ENCODE data around the gene ACSM6. TPM values are rescaled to one million over a fixed set of nuclear protein-coding genes. Genes with fewer than 3 reads are reported as not detected.

The ACSM6 gene
- total RNA-seq, 2 experiments from 2014 or later, result not detected

GRCh38 chr10:95244152-95244551 is 50.1 kb downstream of the ACSM6 start:
- Histone ChIP-seq H3K4me1 (ENCODE audit: insufficient read depth, low read length, poor library complexity, severe bottlenecking) (peaks cover 62% of the 10 kb centered on the region), H4K20me1 (ENCODE audit: insufficient read depth, low read length) (no peaks in the 10 kb centered on the region), H3K4me2 (ENCODE audit: low read length) (0 out of 2 replicates have a peak overlapping the region, but pooled peaks have one; percentile 0), H3K9me3 (ENCODE audit: low read length) (no peaks in the 10 kb centered on the region), H3K36me3 (ENCODE audit: insufficient read depth, low read length) (no peaks in the 10 kb centered on the region), H3K79me2 (ENCODE audit: insufficient read depth, low read depth, low read length) (no peaks in the 10 kb centered on the region), H3K27ac (ENCODE audit: low read depth, low read length, poor library complexity, severe bottlenecking) (no peak overlapping the region), H2AFZ (ENCODE audit: low read length) (no peak overlapping the region), H3K9me2 (ENCODE audit: insufficient read depth, low read length) (no peaks in the 10 kb centered on the region), H3K4me3 (ENCODE audit: low read depth, low read length, poor library complexity, severe bottlenecking) (no peak overlapping the region)
- no peak for DNase-seq (ENCODE audit: low spot score)
- CTCF ChIA-PET (ENCODE audit: unreplicated experiment), result interaction anchor here (1.0 to 2.5 kb wide), 4 partner anchors 51 to 118 kb away, joined by 3 to 9 read pairs (median 7); no protein-coding TSS in a partner anchor
- TF ChIP-seq, protein P1, sequence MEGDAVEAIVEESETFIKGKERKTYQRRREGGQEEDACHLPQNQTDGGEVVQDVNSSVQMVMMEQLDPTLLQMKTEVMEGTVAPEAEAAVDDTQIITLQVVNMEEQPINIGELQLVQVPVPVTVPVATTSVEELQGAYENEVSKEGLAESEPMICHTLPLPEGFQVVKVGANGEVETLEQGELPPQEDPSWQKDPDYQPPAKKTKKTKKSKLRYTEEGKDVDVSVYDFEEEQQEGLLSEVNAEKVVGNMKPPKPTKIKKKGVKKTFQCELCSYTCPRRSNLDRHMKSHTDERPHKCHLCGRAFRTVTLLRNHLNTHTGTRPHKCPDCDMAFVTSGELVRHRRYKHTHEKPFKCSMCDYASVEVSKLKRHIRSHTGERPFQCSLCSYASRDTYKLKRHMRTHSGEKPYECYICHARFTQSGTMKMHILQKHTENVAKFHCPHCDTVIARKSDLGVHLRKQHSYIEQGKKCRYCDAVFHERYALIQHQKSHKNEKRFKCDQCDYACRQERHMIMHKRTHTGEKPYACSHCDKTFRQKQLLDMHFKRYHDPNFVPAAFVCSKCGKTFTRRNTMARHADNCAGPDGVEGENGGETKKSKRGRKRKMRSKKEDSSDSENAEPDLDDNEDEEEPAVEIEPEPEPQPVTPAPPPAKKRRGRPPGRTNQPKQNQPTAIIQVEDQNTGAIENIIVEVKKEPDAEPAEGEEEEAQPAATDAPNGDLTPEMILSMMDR (conservative IDR thresholded peaks at IDR 0.05; ENCODE audit: low read length), result no peak
- no peak for TF ChIP-seq EZH2phosphoT487 (IDR thresholded peaks at IDR 0.05; ENCODE audit: borderline replicate concordance, low read depth, low read length)
- no TSS peak for BruUV-seq (replicated peaks)
- POLR2A ChIA-PET, result interaction anchor here (0.8 to 6.2 kb wide), 8 partner anchors 9 to 809 kb away, joined by 3 to 85 read pairs (median 6); no protein-coding TSS in a partner anchor
- intact Hi-C loops (cut with micrococcal nuclease; ENCODE audit: unreplicated experiment), result no loop called here

DNA sequence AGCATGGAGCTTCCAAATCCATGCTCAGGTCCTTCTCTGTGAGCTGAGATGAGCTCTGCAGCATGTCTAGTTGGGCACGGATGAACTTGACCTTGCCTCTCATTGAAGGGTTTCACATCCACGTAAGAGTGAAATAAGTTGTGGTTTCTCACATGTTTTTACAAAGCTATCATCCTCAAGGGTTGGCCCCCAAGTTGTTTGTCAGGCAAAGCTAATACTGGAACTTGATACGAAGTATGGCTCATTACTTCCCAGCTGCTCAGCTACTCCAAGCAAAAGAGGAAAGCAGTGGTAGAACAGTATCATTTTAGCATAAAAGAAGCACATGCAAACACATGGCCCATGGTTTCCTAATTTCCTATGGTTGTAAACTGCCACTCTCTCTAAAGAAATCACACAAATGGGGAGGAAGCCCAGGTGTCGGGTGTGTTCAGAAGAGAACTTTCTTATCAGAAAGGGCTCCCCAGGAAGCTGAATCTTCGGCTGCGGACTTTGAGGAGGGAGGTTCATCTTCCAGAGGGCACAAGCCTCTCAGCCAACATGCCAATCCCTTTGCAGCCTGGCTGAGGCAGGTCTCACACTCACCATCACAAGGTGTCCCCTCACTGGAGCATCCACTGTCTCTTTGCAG is 51.5 kb downstream of the ACSM6 start:
- no peaks in the 10 kb centered on the region for H3K9me2 ChIP-seq (ENCODE audit: insufficient read depth, low read length)
- BruUV-seq (replicated peaks), result no TSS peak
- no peak for TF ChIP-seq EZH2phosphoT487 (IDR thresholded peaks at IDR 0.05; ENCODE audit: borderline replicate concordance, low read depth, low read length)
- TF ChIP-seq, protein P1 (conservative IDR thresholded peaks at IDR 0.05; ENCODE audit: low read length), result no peak
- H3K79me2 ChIP-seq (ENCODE audit: insufficient read depth, low read depth, low read length), result no peaks in the 10 kb centered on the region
- no peaks in the 10 kb centered on the region for H4K20me1 ChIP-seq (ENCODE audit: insufficient read depth, low read length)
- ChIA-PET POLR2A (interaction anchor here (1.0 to 6.2 kb wide), 5 partner anchors 10 to 118 kb away, joined by 3 to 85 read pairs (median 12); partner anchors contain the start of gene PDLIM1), CTCF (ENCODE audit: unreplicated experiment) (interaction anchor here (0.6 to 3.0 kb wide), 10 partner anchors 8 to 448 kb away, joined by 3 to 37 read pairs (median 5); partner anchors contain the start of gene TCTN3)
- H3K27ac ChIP-seq (ENCODE audit: low read depth, low read length, poor library complexity, severe bottlenecking), result peak overlapping the region; percentile 68
- peak overlapping the region; percentile 48 for H3K4me2 ChIP-seq (ENCODE audit: low read length)
- H3K4me1 ChIP-seq (ENCODE audit: insufficient read depth, low read length, poor library complexity, severe bottlenecking), result peaks cover 62% of the 10 kb centered on the region
- intact Hi-C loops (cut with micrococcal nuclease; ENCODE audit: unreplicated experiment), result loop anchor here (1.0 kb wide), 4 partner anchors 9 to 118 kb away; no protein-coding TSS in a partner anchor
- H2AFZ ChIP-seq (ENCODE audit: low read length), result peak overlapping the region; percentile 37; the same call in 1 of the 2 replicates
- no peak overlapping the region for H3K4me3 ChIP-seq (ENCODE audit: low read depth, low read length, poor library complexity, severe bottlenecking)
- DNase-seq (ENCODE audit: low spot score), result peak; percentile 65
- no peaks in the 10 kb centered on the region for H3K36me3 ChIP-seq (ENCODE audit: insufficient read depth, low read length)
- no peaks in the 10 kb centered on the region for H3K9me3 ChIP-seq (ENCODE audit: low read length)

All from OCI-LY7 (cell line).